Ureter (tissue), 1 donor: Measurements from ENCODE around the gene FLOT1. TPM values are rescaled to one million over a fixed set of nuclear protein-coding genes. Genes with fewer than 3 reads are reported as not detected.

ENCODE experiments used
- DNase-seq: peaks from one replicate; pipeline ENCODE4 v3.0.0-alpha.2; 2020; ENCODE audit warnings: low spot score
- total RNA-seq: library from RNA; stranded (reverse); gene quantifications from one replicate; pipeline ENCODE4 v1.2.4, GENCODE V29; 2023
- donor health status: DM: yes; HTN: yes; CAD: no.

FLOT1 gene
- total RNA-seq, 1 donor from 2014 or later: 133 TPM

DNA sequence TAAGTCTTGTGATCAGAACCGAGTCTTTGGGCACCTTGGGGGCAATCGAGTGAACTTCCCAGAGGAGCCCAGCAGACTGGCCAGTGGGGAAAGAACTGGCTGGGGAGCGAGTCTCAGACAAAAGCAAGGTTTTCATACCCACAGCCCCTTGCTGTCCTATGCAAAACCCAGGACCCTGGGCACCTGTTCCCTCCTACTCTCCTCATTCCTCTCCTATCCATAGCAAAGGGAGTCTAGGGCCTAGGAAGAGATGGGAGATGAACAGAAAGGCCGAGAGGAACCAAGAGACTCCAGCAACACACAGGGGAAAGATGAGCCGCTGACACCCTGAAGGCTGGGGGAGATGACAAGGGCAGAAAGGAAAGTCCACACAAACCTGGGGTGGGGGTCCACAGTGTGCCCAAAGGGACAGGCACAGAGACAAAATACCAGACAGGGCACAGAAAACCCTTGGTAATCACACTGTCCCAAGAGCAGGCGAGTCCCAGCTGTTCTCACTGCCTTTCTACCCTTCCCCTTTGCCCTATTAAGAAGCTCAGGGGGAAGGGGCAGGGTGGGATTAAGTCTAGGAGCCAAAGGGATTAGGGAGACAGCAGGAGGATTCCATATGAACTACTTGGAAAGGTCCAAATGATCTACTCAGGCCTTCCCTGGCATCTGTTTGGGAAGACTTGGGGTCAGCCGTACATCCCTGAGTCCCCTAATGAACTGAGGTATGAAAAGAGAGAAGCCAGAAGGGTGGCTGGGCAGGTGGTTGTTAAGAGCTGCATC is 62.5 kb downstream of the FLOT1 start:
- no peak for DNase-seq

DNA sequence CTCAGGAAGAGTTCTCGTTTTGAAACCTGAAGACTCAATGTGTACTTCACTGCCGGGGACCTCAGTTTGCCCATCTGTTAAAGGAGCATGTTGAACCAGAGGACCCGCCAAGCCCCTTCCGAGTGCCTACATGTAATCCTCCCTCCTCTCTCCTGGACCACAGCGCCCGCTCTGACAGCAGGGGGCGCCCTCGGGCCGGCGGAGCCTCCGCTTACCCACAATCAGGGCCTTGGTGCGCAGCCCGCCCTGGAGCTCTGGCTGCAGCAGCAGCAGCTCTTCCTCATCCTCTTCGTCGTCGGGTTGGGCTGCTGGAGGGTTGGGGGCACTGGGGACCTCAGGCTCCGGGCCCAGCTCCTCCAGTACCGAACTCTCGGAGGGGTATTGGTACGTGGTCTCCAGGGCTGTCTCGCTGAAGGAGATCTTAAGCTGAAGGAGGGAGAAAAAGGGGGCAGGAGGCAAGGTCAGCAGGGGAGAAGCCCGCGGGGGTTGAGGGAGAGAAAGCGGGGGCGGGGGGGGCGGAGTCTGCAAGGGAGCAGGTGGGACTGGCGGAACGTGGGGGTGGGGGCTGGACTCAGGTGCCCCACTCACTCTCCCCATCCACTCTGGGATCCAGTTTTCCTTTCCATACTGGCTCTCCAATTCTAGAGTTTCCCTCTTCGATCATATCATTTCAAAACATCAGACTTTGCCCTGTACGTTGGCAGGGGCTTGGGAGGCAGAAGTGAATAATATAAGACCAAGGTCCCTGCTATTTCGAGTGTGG is 63.3 kb downstream of the FLOT1 start:
- peak; percentile 91 for DNase-seq

Other genes with a start within 250 kb of the FLOT1 start
- 72.6 TPM for gene GNL1, start 186.2 kb downstream of the FLOT1 start, total RNA-seq
- 17.3 TPM for gene PRR3, start 185.4 kb downstream of the FLOT1 start, total RNA-seq
- gene ABCF1, start 171.2 kb downstream of the FLOT1 start, total RNA-seq: 63.9 TPM
- 93.7 TPM for gene PPP1R10, start 125.4 kb downstream of the FLOT1 start, total RNA-seq
- 56.0 TPM for gene MRPS18B, start 124.8 kb downstream of the FLOT1 start, total RNA-seq
- gene ATAT1, start 115.8 kb downstream of the FLOT1 start, total RNA-seq: 22.7 TPM
- gene C6orf136, start 95.6 kb downstream of the FLOT1 start, total RNA-seq: 27.1 TPM
- gene DHX16, start 69.7 kb downstream of the FLOT1 start, total RNA-seq: 31.5 TPM
- 31.5 TPM for gene PPP1R18, start 56.0 kb downstream of the FLOT1 start, total RNA-seq
- 12.3 TPM for gene NRM, start 51.7 kb downstream of the FLOT1 start, total RNA-seq
- 41.1 TPM for gene MDC1, start 25.4 kb downstream of the FLOT1 start, total RNA-seq
- gene TUBB, start 22.3 kb downstream of the FLOT1 start, total RNA-seq: 357 TPM
- 23.8 TPM for gene IER3, start 1.9 kb upstream of the FLOT1 start, total RNA-seq
- gene DDR1, start 141.8 kb upstream of the FLOT1 start, total RNA-seq: 234 TPM
- gene GTF2H4, start 165.5 kb upstream of the FLOT1 start, total RNA-seq: 30.4 TPM
- 33.2 TPM for gene VARS2, start 171.6 kb upstream of the FLOT1 start, total RNA-seq
- gene SFTA2, start 189.5 kb upstream of the FLOT1 start, total RNA-seq: 1.0 TPM
- gene MUCL3, start 198.3 kb upstream of the FLOT1 start, total RNA-seq: not detected
- not detected for gene MUC21, start 241.0 kb upstream of the FLOT1 start, total RNA-seq